SJCRH30 (cell line): Measurements from ENCODE around the gene NOTUM. TPM values are rescaled to one million over a fixed set of nuclear protein-coding genes. Genes with fewer than 3 reads are reported as not detected.

Experiments used
- DNase-seq, 2 experiments: peaks; one replicate each; pipeline ENCODE4 v3.0.0-alpha.2; 2015 to 2020
- H3K27ac ChIP-seq: fragments of 250-450 bp; sonication (Bioruptor Pico); 2 replicates; pipeline ENCODE4 v1.5.1; 2020; ENCODE audit warnings: mild to moderate bottlenecking, moderate library complexity
- H3K27me3 ChIP-seq: fragments of 250-450 bp; sonication (Bioruptor Pico); 2 replicates; pipeline ENCODE4 v1.5.1; 2020; ENCODE audit warnings: mild to moderate bottlenecking, moderate library complexity
- H3K36me3 ChIP-seq: fragments of 250-450 bp; sonication (Bioruptor Pico); 2 replicates; pipeline ENCODE4 v1.5.1; 2020; ENCODE audit warnings: mild to moderate bottlenecking, moderate library complexity
- H3K4me1 ChIP-seq: fragments of 250-450 bp; sonication (Bioruptor Pico); 2 replicates; pipeline ENCODE4 v1.5.1; 2020; ENCODE audit warnings: mild to moderate bottlenecking, moderate library complexity
- H3K4me3 ChIP-seq: fragments of 250-450 bp; sonication (Bioruptor Pico); 2 replicates; pipeline ENCODE4 v1.5.1; 2020; ENCODE audit warnings: mild to moderate bottlenecking, moderate library complexity
- H3K9me3 ChIP-seq: fragments of 250-450 bp; sonication (Bioruptor Pico); replicated peaks from 2 replicates; pipeline ENCODE4 v1.5.1; 2020; ENCODE audit warnings: mild to moderate bottlenecking, moderate library complexity
- total RNA-seq: library from RNA; depleted of rRNA; stranded (reverse); fragments of >200 nt; shearing (Covaris generic); gene quantifications from 2 replicates; pipeline ENCODE4 v1.2.3, GENCODE V29; 2014

The NOTUM gene
- total RNA-seq, 1 experiment from 2014 or later: 3.3 TPM

DNA sequence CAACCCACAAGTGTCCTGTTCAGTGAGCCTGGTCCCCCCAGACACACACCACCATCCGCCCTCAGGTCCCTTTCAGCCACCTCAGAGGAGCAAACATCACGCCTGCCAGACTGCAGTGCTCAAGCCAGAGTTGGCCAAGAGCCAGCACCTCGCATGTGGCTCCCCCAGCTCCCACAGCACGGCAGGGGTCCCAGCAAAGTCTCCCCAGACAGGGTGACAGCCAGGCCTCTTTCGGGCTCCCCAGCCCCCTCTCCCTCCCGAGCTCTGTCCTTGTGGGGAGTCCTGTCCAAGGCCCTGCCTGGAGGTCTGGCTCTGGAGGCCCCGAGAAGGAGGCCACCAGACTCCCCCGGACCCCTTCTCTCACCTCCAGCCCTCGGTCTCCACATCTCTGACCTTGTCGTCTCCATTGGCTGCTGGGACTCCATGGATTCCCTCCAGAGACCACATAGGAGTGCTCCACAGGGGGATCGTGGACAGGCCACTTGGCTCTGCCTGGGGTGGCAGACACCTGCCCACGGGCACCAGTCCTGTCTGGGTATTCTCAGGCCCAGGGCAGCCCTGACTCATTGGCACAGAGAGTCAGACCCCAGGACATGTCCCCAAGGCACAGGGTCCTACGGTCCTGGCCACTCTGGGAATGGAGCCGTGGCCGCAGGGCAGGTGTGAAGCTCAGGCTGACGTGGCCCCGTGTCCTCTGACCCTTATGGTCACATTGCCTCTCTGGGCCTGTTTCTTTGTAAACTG, 12.2 kb downstream of the NOTUM start:
- Histone ChIP-seq H3K4me3 (no peak overlapping the region), H3K36me3 (no peaks in the 10 kb centered on the region), H3K4me1 (peaks cover 14% of the 10 kb centered on the region), H3K9me3 (no peaks in the 10 kb centered on the region), H3K27me3 (peaks cover 5% of the 10 kb centered on the region; the same call in 1 of the 2 replicates), H3K27ac (no peak overlapping the region)
- peak in 1 of 2 experiments; percentile 36 for DNase-seq

DNA sequence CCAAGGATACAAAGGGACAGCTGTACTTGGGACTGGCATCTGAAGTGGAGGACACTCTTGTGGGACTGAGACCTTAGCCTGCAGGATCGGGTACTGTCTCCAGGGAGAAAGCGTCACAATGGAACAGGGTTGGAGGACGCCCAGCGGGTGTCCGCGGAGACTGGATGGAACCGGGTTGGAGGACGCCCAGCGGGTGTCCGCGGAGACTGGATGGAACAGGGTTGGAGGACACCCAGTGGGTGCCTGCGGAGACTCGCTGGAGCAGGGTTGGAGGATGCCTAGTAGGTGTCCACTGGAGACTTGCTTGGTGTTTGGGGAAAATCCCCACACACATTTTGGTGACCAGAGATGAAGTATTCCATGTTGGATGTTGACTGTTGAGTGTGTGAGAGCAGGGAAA, 13.8 kb downstream of the NOTUM start, which contains the start of gene MYADML2:
TSS of gene MYADML2 (minus strand) at position 45 of the 400 bp plus-strand sequence. CDS start 5,492 bp downstream, outside the sequence.
- H3K4me1 ChIP-seq: peaks cover 21% of the 10 kb centered on the region
- no peak within 1 kb of the TSS for H3K4me3 ChIP-seq
- H3K27ac ChIP-seq: no peak within 1 kb of the TSS
- no peaks in the 10 kb centered on the region for H3K36me3 ChIP-seq
- no peak for DNase-seq
- H3K27me3 ChIP-seq: peaks cover 2% of the 10 kb centered on the region; the same call in 1 of the 2 replicates
- no peaks in the 10 kb centered on the region for H3K9me3 ChIP-seq

DNA sequence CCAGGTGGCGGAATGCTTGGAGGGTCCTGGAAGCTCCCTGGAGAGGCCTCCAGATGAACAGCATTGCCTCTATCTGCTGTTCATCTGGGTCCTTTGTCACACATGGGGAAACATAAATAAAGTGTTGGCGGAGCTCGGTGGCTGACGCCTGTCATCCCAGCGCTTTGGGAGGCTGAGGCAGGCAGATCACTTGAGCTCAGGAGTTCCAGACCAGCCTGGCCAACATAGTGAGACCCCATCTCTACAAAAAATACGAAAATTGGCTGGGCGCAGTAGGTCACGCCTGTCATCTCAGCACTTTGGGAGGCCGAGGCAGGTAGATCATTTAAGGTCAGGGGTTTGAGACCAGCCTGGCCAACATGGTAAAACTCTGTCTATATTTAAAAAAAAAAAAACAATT, 16.1 kb downstream of the NOTUM start:
- Histone ChIP-seq H3K4me1 (peaks cover 38% of the 10 kb centered on the region), H3K27ac (no peak overlapping the region), H3K9me3 (no peaks in the 10 kb centered on the region), H3K4me3 (no peak overlapping the region), H3K27me3 (no peaks in the 10 kb centered on the region), H3K36me3 (no peaks in the 10 kb centered on the region)
- DNase-seq: no peak

DNA sequence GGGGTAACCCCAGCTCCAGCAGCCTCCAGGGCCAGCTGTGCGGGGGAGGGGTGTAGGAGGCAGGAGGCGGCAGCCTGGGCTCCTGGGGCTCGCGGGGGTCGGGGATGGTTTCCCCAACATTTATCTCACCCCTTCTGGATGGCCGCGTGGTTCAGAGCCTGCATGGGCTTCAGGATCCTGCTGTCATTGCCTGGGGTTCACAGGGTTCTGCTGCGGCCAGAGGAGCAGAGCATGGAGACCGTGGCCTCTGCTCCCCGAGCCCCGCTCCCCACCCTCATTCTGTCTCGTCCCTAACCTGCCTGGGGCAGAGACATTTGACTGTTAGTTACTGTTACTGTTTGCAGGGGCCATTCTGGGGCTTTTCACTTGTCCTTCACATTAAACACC, 18.8 kb downstream of the NOTUM start:
- Histone ChIP-seq H3K27me3 (no peaks in the 10 kb centered on the region), H3K9me3 (no peaks in the 10 kb centered on the region), H3K4me3 (peak overlapping the region; percentile 23), H3K4me1 (peaks cover 38% of the 10 kb centered on the region), H3K27ac (peak overlapping the region; percentile 48), H3K36me3 (no peaks in the 10 kb centered on the region)
- DNase-seq: no peak

DNA sequence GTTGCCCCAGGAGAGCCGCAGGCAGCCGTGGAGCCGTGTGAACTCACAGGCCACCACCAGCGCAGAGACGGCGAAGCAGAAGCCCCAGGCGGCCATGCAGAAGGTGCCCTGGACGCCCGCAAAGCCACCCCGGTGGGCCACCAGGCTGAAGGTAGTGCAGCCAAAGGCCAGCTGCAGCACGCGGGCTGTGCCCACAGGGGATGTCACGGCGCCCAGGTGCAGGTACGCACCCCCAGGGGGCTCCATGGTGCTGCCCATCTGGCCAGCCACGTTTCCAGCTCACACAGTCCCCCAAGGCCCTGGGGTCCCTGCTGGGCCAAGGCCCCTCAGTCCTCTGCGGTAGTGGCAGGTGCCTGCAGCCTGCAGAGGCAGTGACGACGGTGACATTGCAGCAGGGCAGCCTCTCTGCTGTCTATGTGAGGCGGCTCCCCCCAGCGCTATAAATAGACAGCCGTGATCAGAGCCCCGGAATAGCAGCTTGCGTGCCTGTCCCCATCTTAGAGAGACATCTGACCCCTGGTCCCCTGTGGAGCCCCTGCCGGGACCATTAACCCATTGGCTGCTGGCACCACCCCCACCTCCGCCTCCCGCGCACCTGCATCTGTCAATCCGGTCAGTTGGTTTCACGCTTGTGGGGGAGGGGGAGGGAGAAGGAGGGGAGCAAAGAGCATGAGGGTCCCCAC, 19.4 kb downstream of the NOTUM start:
- peak overlapping the region; percentile 48 for H3K27ac ChIP-seq
- H3K4me1 ChIP-seq: peaks cover 38% of the 10 kb centered on the region
- no peaks in the 10 kb centered on the region for H3K27me3 ChIP-seq
- H3K4me3 ChIP-seq: peak overlapping the region; percentile 23
- peak; percentile 96 to 97 for DNase-seq
- H3K9me3 ChIP-seq: no peaks in the 10 kb centered on the region
- H3K36me3 ChIP-seq: no peaks in the 10 kb centered on the region

DNA sequence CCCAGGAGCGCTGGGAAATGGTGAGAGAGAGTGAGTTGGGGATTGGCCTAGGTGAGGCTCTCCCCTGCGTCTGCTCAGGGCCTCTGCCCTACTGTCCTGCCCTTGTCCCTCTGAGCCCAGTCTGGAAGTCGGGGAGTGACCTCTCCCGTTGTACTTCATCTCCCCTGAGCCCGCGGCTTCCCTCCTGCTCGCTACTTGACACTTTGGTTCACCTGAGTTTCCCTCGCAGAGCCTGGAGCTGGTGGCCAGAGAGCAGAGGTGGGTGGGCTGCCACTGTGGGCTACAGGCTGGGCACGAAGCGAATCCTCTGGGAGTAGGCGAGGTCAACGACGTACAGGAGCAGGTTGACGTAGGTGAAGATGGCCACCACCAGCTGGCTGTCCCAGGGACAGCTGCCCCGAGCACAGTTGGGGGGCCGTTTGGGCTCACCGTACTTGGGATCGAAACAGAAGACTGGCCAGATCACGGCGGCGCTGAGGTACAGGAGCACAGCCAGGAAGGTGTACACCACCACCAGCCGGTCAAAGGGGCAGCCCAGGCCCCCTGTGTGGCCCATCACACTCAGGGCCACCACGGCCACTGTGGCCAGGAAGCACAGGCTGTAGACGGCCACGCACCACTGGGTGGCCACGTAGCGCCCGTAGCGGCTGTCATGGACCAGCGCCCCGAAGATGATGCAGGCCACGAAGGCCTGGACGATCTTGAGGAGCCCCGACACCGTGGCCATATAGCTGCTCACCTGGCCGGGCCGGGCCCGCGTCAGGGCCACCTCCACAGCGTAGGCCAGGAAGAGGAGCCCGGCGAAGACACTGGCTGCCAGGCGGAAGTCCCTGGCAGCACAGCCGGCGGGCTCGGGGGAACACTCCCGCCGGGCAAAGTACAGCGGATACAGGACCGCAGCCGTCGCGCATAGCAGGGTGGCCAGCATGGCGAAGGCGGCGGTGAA, 20.2 kb downstream of the NOTUM start:
- H3K36me3 ChIP-seq: no peaks in the 10 kb centered on the region
- no peaks in the 10 kb centered on the region for H3K27me3 ChIP-seq
- H3K4me1 ChIP-seq: peaks cover 37% of the 10 kb centered on the region
- H3K27ac ChIP-seq: no peak overlapping the region
- no peak overlapping the region for H3K4me3 ChIP-seq
- H3K9me3 ChIP-seq: no peaks in the 10 kb centered on the region
- no peak for DNase-seq

DNA sequence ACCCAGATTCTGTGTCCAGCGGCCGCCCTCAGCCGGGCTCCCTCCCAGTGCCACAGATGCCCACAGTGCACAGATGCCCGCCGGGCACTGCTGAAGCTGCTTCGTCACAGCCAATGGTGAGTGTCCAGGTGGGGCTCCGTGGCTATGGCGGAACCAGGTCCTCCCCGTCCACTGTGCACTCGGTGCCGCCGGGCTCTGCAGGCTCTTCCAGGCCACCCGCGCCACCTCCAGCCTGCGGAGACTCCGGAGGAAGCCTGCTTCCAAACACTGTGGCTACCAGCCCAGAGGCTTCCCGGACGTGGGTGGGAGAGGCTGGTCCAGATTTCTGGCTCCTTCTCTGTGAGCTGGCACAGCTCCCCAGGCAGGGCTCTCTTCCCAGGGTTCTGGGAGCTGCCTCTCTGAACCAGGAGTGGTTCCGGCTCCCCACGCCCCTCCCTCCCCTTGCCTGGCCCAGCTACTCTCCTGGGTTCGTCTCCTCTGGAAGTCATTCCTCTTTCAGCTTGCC, 21.1 kb downstream of the NOTUM start:
- Histone ChIP-seq H3K9me3 (no peaks in the 10 kb centered on the region), H3K27me3 (no peaks in the 10 kb centered on the region), H3K4me1 (peaks cover 34% of the 10 kb centered on the region), H3K27ac (no peak overlapping the region), H3K4me3 (no peak overlapping the region), H3K36me3 (no peaks in the 10 kb centered on the region)
- DNase-seq: no peak

DNA sequence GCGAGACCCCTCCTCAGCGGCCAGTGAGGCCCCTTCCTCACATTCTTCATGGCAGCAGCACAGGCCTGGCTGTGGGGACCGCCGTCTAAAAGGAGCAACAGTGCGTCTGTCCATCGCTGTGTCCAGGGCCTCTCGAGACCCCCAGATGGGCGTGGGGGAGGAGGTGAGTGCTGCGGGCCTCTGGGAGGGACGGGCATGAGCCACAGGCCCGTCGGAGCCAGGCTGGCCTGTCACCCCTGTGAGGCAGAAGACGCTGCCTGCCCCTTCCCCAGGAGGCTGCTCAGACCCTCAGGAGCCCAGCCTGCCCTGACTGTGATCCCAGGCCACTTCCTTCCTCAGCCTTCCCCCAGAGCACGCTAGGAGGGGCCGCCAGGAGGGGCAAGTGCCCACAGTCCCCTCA, 21.8 kb downstream of the NOTUM start:
- Histone ChIP-seq H3K4me3 (no peak overlapping the region), H3K27ac (no peak overlapping the region), H3K9me3 (no peaks in the 10 kb centered on the region), H3K36me3 (no peaks in the 10 kb centered on the region), H3K27me3 (no peaks in the 10 kb centered on the region), H3K4me1 (peaks cover 29% of the 10 kb centered on the region)
- DNase-seq: no peak

DNA sequence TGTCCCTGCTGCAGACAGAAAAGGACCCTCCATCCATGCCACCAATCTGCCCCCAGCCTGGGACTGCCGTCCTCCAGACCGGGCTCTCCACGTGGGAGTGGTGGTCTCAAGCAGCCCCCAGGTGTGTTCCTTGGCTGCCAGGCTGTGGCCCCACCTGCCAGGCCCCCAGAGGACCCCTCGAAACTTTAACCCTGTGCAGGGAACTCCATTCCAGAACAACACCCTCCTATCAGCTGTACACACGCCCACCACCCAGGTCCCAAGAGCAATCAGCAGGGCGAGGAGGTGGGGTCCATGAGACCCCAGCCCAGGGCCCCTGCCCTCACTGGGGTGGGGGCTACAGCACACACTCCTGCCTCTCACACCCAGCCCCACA, 25.3 kb downstream of the NOTUM start:
- Histone ChIP-seq H3K4me3 (no peak overlapping the region), H3K27ac (no peak overlapping the region), H3K4me1 (peaks cover 2% of the 10 kb centered on the region; the same call in 1 of the 2 replicates), H3K9me3 (no peaks in the 10 kb centered on the region), H3K36me3 (no peaks in the 10 kb centered on the region), H3K27me3 (no peaks in the 10 kb centered on the region)
- no peak for DNase-seq

DNA sequence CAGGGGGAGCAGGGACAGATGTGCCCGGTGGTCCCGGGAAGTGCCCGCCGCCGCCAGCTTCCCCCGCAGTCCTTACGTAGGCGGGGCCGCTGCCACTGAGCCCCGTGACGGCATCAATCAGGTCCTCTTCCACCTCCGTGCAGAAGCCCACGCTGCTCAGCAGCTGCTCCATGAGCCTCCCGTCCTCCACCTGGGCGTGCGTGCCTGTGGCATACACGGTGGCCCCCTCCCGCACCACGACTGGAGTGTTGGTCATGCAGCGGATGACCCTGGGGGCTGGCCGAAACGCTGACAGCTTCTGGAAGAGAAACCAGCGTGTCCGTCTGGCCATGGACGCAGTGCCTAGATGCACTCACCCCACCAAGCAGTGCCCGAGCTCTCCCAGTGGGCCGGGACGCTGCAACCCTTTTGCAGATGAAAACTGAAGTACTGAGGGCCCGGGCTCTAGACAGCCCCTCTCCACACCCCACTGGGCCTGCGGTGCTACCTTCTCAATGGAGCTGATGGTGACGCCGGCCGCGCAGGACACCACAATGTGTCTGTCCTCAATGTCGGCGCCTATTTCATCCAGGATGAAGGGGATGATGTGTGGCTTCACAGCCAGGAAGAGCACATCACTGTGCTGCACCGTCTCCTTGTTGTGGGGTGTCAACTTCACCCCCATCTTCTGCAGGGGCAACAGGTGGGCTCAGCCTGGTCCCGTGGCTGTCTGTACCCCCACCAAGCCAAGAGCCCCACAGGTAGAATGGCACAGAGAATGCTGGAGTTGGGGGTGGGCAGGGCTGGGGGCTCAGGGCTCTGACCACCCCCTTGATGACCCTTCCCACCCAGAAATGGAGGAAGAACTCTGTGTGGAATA, 25.9 kb downstream of the NOTUM start:
- DNase-seq: no peak
- Histone ChIP-seq H3K27ac (no peak overlapping the region), H3K9me3 (no peaks in the 10 kb centered on the region), H3K4me3 (no peak overlapping the region), H3K36me3 (no peaks in the 10 kb centered on the region), H3K4me1 (no peaks in the 10 kb centered on the region), H3K27me3 (no peaks in the 10 kb centered on the region)

DNA sequence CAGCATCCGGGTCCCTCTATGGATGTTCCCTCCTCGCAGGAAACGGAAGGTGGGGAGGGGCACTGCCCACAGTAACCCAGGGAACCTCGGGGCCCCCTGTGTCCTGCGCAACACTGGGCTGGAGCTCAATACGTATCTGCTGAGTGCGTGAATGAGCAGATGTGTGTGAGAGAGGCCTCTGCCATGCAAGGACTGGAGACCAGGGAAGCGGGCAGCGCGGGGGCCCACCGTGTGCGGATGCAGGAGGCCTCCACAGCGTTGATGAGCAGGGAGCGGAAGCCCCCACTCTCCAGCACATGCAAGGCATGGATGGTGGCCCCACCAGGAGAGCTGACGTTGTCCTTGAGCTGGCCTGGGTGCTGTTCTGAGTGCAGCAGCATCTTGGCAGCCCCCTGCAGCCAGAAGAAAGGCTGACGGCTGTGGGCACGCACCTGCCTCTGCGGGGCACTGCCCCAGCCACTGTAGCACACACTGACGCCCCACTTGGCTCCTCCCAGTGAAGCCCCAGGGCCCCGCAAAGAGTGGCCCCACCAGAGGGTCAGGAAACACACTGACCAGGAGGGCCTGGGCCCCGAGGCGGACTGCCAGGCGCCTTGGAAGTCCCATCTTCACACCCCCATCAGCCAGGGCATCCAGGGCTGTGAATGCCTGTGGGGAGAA, 26.8 kb downstream of the NOTUM start:
- no peak overlapping the region for H3K4me3 ChIP-seq
- no peaks in the 10 kb centered on the region for H3K36me3 ChIP-seq
- H3K9me3 ChIP-seq: no peaks in the 10 kb centered on the region
- H3K27me3 ChIP-seq: no peaks in the 10 kb centered on the region
- no peaks in the 10 kb centered on the region for H3K4me1 ChIP-seq
- DNase-seq: no peak
- H3K27ac ChIP-seq: no peak overlapping the region

DNA sequence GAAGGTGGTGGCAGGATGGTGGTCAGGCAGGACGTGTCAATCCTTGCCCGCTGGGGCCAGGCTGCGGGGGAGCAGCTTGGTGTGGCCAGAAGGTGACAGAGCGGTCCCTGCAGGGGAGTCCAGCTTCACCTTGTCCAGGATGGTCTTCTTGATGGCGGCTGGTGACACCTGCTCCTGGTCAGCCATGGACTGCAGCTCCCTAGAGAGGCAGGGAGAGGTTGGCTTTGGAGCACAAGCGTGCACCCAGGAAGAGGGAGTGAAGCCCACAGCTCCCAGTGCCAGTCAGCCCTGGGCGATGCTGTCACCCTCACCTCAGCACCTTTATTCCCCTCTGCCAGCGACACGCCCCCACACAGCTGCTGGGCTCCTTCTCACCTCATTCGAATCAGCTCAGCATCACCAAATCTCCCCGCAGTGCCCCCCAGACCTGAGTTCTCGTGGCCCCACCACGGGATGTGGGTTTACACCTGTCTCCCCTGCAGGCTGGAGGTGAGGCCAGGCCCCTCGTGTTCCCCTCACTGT, 27.7 kb downstream of the NOTUM start:
- peaks cover 8% of the 10 kb centered on the region for H3K4me1 ChIP-seq
- H3K4me3 ChIP-seq: no peak overlapping the region
- H3K27me3 ChIP-seq: no peaks in the 10 kb centered on the region
- no peak overlapping the region for H3K27ac ChIP-seq
- H3K9me3 ChIP-seq: no peaks in the 10 kb centered on the region
- no peaks in the 10 kb centered on the region for H3K36me3 ChIP-seq
- no peak for DNase-seq

DNA sequence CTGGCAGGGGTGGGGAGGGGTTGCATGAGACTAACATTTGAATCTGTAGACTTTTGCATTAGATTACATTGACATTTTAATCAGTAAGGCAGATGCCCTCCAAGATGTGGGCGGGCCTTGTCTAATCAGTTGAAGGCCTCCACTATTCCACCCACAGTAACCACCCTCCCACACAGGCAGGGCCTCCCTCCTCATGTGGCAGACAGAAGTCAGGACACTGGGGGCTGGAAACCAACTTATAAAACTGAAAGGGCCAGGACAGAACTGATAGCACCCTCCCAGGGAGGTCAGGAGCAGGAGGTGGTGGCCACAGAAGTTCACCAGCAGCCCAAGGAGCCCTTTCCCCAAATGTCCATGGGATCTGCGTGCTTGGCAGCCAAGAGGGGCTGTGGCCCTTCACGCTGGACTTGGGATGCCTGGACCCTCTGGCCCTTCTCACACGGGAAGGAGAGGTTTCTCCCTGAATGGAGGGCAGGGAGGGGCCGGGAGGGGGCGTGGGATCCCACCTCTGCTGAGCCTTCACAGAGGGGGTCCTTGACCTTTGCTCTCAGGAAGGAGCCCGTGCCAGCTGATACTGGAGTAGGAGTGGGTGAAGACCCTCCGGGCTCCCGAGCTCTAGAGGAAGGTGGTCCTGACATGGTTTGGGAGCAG, 28.5 kb downstream of the NOTUM start:
- DNase-seq: no peak
- Histone ChIP-seq H3K4me3 (no peak overlapping the region), H3K27ac (no peak overlapping the region), H3K4me1 (peaks cover 8% of the 10 kb centered on the region), H3K9me3 (no peaks in the 10 kb centered on the region), H3K36me3 (no peaks in the 10 kb centered on the region), H3K27me3 (no peaks in the 10 kb centered on the region)
